Measurements from ENCODE around the gene LCOR. TPM values are rescaled to one million over a fixed set of nuclear protein-coding genes. Genes with fewer than 3 reads are reported as not detected.

LCOR gene
- total and polyA plus RNA-seq, 2 of the 13 experiments (the other 11 are each of a cell fraction or from before 2014, with no cell fraction given): 12.4 to 23.7 TPM

DNA sequence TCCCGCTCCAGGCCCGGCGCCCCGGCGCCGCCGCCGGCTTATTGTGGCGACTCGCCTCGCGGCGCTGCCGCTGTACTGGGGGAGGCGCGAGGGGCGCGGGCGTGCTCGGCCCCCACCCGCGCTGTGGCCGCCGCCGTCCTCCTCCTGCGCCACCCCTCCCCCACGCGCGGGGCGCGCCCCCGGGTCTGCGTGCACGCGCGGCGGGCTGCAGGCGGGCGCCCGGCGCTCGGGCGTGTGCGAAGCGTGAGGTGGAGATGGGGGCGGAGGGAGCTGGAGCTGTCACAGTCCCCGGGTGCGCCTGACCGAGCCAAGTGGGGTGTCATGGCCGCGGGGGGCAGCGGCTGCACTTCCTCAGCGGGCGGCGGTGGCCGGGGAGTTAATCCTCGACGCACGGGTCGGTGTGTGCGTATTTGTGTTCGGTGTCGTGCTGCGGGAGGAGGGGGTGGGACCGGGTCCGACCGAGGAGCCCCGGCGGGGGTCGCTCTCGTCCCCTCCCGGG lies 672 bp downstream of the LCOR start (continued):
- TF ChIP-seq, protein P1, sequence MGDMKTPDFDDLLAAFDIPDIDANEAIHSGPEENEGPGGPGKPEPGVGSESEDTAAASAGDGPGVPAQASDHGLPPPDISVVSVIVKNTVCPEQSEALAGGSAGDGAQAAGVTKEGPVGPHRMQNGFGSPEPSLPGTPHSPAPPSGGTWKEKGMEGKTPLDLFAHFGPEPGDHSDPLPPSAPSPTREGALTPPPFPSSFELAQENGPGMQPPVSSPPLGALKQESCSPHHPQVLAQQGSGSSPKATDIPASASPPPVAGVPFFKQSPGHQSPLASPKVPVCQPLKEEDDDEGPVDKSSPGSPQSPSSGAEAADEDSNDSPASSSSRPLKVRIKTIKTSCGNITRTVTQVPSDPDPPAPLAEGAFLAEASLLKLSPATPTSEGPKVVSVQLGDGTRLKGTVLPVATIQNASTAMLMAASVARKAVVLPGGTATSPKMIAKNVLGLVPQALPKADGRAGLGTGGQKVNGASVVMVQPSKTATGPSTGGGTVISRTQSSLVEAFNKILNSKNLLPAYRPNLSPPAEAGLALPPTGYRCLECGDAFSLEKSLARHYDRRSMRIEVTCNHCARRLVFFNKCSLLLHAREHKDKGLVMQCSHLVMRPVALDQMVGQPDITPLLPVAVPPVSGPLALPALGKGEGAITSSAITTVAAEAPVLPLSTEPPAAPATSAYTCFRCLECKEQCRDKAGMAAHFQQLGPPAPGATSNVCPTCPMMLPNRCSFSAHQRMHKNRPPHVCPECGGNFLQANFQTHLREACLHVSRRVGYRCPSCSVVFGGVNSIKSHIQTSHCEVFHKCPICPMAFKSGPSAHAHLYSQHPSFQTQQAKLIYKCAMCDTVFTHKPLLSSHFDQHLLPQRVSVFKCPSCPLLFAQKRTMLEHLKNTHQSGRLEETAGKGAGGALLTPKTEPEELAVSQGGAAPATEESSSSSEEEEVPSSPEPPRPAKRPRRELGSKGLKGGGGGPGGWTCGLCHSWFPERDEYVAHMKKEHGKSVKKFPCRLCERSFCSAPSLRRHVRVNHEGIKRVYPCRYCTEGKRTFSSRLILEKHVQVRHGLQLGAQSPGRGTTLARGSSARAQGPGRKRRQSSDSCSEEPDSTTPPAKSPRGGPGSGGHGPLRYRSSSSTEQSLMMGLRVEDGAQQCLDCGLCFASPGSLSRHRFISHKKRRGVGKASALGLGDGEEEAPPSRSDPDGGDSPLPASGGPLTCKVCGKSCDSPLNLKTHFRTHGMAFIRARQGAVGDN (CRISPR knock-in tag; IDR thresholded peaks at IDR 0.05): peak; percentile 71
- TF ChIP-seq ZNF138 (CRISPR knock-in tag; IDR thresholded peaks at IDR 0.05; ENCODE audit: low read depth) (no peak), KLF13 (CRISPR knock-in tag; IDR thresholded peaks at IDR 0.05) (no peak), KLF15 (CRISPR knock-in tag; IDR thresholded peaks at IDR 0.05; ENCODE audit: borderline replicate concordance) (no peak; the same call in 1 of the 2 replicates), TGIF2 (CRISPR knock-in tag; IDR thresholded peaks at IDR 0.05) (peak; percentile 77; the same call in 1 of the 2 replicates), SSRP1 (CRISPR knock-in tag; IDR thresholded peaks at IDR 0.05) (no peak), CREM (IDR thresholded peaks at IDR 0.05) (no peak), CREM (CRISPR knock-in tag; IDR thresholded peaks at IDR 0.05) (no peak), TBP (CRISPR knock-in tag; IDR thresholded peaks at IDR 0.05) (no peak), ZNF484 (CRISPR knock-in tag; IDR thresholded peaks at IDR 0.05; ENCODE audit: borderline replicate concordance, low read depth) (no peak), ZBTB3 (CRISPR knock-in tag; IDR thresholded peaks at IDR 0.05; ENCODE audit: borderline replicate concordance, low read depth) (no peak), SIN3A (IDR thresholded peaks at IDR 0.05; ENCODE audit: borderline replicate concordance, low read depth, low read length) (0 out of 2 replicates have a peak, but pooled peaks have one; percentile 49), ZSCAN5A (CRISPR knock-in tag; IDR thresholded peaks at IDR 0.05; ENCODE audit: borderline replicate concordance) (no peak), RBM22 (optimal IDR thresholded peaks at IDR 0.05; ENCODE audit: low read length) (peak; percentile 18), ZSCAN29 (CRISPR knock-in tag; conservative IDR thresholded peaks at IDR 0.05) (no peak)
- TF ChIP-seq, protein P2, sequence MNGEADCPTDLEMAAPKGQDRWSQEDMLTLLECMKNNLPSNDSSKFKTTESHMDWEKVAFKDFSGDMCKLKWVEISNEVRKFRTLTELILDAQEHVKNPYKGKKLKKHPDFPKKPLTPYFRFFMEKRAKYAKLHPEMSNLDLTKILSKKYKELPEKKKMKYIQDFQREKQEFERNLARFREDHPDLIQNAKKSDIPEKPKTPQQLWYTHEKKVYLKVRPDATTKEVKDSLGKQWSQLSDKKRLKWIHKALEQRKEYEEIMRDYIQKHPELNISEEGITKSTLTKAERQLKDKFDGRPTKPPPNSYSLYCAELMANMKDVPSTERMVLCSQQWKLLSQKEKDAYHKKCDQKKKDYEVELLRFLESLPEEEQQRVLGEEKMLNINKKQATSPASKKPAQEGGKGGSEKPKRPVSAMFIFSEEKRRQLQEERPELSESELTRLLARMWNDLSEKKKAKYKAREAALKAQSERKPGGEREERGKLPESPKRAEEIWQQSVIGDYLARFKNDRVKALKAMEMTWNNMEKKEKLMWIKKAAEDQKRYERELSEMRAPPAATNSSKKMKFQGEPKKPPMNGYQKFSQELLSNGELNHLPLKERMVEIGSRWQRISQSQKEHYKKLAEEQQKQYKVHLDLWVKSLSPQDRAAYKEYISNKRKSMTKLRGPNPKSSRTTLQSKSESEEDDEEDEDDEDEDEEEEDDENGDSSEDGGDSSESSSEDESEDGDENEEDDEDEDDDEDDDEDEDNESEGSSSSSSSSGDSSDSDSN (CRISPR knock-in tag; IDR thresholded peaks at IDR 0.05): no peak
